BLaER1 treated with 17β-estradiol and CSF1 and Interleukin-3, amounts not matched to agents 10 nM and 100 nM (cell line): ENCODE measurements around the gene GALNT2.

ENCODE experiments used
- H3K27ac ChIP-seq, 11 experiments: shearing (Covaris generic); formaldehyde crosslinking; 2 replicates each; pipeline ENCODE4 v1.8.1; 2022
- H3K27me3 ChIP-seq, 11 experiments: shearing (Covaris generic); formaldehyde crosslinking; 2 replicates each; pipeline ENCODE4 v1.8.1; 2022
- H3K36me3 ChIP-seq, 11 experiments: shearing (Covaris generic); formaldehyde crosslinking; 2 replicates each; pipeline ENCODE4 v1.8.1; 2022
- H3K4me1 ChIP-seq, 10 experiments: shearing (Covaris generic); formaldehyde crosslinking; 2 replicates each; pipeline ENCODE4 v1.8.1; 2022
- H3K4me2 ChIP-seq, 11 experiments: shearing (Covaris generic); formaldehyde crosslinking; 2 replicates each; pipeline ENCODE4 v1.8.1; 2022
- H3K4me3 ChIP-seq, 10 experiments: shearing (Covaris generic); formaldehyde crosslinking; 2 replicates each; pipeline ENCODE4 v1.8.1; 2022
- H3K9ac ChIP-seq, 11 experiments: shearing (Covaris generic); formaldehyde crosslinking; 2 replicates each; pipeline ENCODE4 v1.8.1; 2022
- H3K9me3 ChIP-seq, 11 experiments: shearing (Covaris generic); formaldehyde crosslinking; replicated peaks in 1 of 11; 2 replicates each; pipeline ENCODE4 v1.8.1; 2022
- H4K20me1 ChIP-seq, 11 experiments: shearing (Covaris generic); formaldehyde crosslinking; 2 replicates each; pipeline ENCODE4 v1.8.1; 2022
- Cebpa-rat ChIP-seq, 11 experiments: shearing (Covaris generic); IDR thresholded peaks; 2 replicates each; pipeline ENCODE4 v1.8.1; 2022

The GALNT2 gene

GRCh38 chr1:230148768-230149469, 81.9 kb downstream of the GALNT2 start:
- Histone ChIP-seq H3K9ac (peak overlapping the region in 6 of 11 experiments; percentile 62 to 74 (median 69); a peak in 11 of 22 replicates), H3K27ac (peak overlapping the region in 8 of 11 experiments; percentile 15 to 81 (median 68); a peak in 11 of 22 replicates), H3K36me3 (peaks cover 0 to 36% (median 6%) of the 10 kb centered on the region in 11 experiments; a peak in 11 of 22 replicates), H3K4me3 (peak overlapping the region in 2 of 10 experiments; percentile 34 to 48; a peak in 3 of 20 replicates), H3K4me1 (peaks cover 73 to 98% (median 90%) of the 10 kb centered on the region in 10 experiments), H3K27me3 (no peaks in the 10 kb centered on the region), H3K9me3 (no peaks in the 10 kb centered on the region), H3K4me2 (peak overlapping the region; percentile 87 to 95 (median 91)), H4K20me1 (peaks cover 12 to 97% (median 66%) of the 10 kb centered on the region in 11 experiments; a peak in 19 of 22 replicates)
- no peak for TF ChIP-seq Cebpa-rat (IDR thresholded peaks at IDR 0.05)

- H4K20me1 ChIP-seq, result peaks cover 12 to 97% (median 55%) of the 10 kb centered on the region in 11 experiments; a peak in 19 of 22 replicates
- H3K36me3 ChIP-seq, result peaks cover 0 to 43% (median 6%) of the 10 kb centered on the region in 11 experiments; a peak in 11 of 22 replicates
- peak overlapping the region in 10 of 11 experiments; percentile 7 to 81 (median 67); a peak in 18 of 22 replicates for H3K27ac ChIP-seq
- peak overlapping the region; percentile 30 to 60 (median 42); a peak in 18 of 20 replicates for H3K4me3 ChIP-seq
- H3K4me2 ChIP-seq, result peak overlapping the region; percentile 87 to 95 (median 91)
- H3K4me1 ChIP-seq, result peaks cover 68 to 98% (median 90%) of the 10 kb centered on the region in 10 experiments
- peak overlapping the region; percentile 19 to 74 (median 67); a peak in 21 of 22 replicates for H3K9ac ChIP-seq
- no peaks in the 10 kb centered on the region for H3K27me3 ChIP-seq
- TF ChIP-seq Cebpa-rat (IDR thresholded peaks at IDR 0.05), result no peak
- H3K9me3 ChIP-seq, result no peaks in the 10 kb centered on the region
Observed at GRCh38 chr1:230149751-230150584, 82.9 kb downstream of the GALNT2 start.

DNA sequence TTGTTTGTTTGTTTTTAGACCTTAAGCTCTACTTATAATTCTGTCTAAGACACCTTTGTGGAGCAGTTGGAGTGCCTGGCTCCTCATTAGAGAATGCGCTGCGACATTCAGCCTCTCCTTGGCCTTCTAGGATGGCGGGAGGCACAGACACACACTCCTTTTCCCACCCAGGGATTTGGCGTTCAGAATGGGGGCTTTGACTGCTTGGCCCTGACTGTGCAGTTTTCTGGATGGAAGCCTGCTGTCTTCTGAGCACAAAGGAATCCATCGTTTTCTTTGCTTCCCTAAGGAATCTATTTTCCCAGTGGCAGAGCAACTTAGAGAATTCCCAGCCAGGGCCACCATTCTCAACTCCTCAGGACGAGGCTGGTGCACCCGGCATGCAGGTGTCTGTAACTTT, 83.6 kb downstream of the GALNT2 start:
- no peak for TF ChIP-seq Cebpa-rat (IDR thresholded peaks at IDR 0.05)
- Histone ChIP-seq H3K9ac (peak overlapping the region in 10 of 11 experiments; percentile 49 to 74 (median 67); a peak in 16 of 22 replicates), H3K4me2 (peak overlapping the region; percentile 87 to 95 (median 91)), H3K27ac (peak overlapping the region in 8 of 11 experiments; percentile 57 to 81 (median 68); a peak in 16 of 22 replicates), H3K36me3 (peaks cover 0 to 50% (median 6%) of the 10 kb centered on the region in 11 experiments; a peak in 11 of 22 replicates), H3K4me1 (peaks cover 61 to 98% (median 89%) of the 10 kb centered on the region in 10 experiments), H3K4me3 (peak overlapping the region in 4 of 10 experiments; percentile 36 to 60 (median 45); a peak in 6 of 20 replicates), H3K27me3 (no peaks in the 10 kb centered on the region), H3K9me3 (no peaks in the 10 kb centered on the region), H4K20me1 (peaks cover 12 to 97% (median 58%) of the 10 kb centered on the region in 11 experiments; a peak in 19 of 22 replicates)

GRCh38 chr1:230151924-230152468, 85.0 kb downstream of the GALNT2 start:
- Histone ChIP-seq H3K9me3 (no peaks in the 10 kb centered on the region), H3K9ac (no peak overlapping the region), H3K27ac (no peak overlapping the region), H3K4me3 (no peak overlapping the region), H3K4me1 (peaks cover 49 to 97% (median 87%) of the 10 kb centered on the region in 10 experiments), H4K20me1 (peaks cover 8 to 97% (median 51%) of the 10 kb centered on the region in 11 experiments; a peak in 19 of 22 replicates), H3K27me3 (no peaks in the 10 kb centered on the region), H3K36me3 (peaks cover 0 to 62% (median 6%) of the 10 kb centered on the region in 11 experiments; a peak in 11 of 22 replicates), H3K4me2 (peak overlapping the region in 2 of 11 experiments; percentile 90 to 95; a peak in 3 of 22 replicates)
- TF ChIP-seq Cebpa-rat (IDR thresholded peaks at IDR 0.05), result no peak

DNA sequence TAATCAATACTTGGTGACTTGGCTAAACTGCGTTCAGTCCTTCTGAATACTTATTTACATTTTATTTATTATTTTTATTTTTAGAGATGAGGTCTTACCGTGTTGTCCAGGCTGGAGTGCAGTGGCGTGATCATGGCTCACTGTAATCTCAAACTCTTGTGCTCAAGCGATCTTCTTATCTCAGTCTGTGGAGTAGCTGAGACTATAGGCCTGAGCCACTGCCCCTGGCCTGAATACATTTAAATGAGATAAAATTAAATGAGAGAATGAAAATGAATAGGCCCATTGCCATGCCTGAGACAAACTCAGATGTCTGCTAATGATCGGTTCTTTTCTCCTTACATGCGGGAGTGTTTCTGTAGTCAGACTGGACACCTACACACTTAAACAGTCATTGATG, 86.0 kb downstream of the GALNT2 start:
- H3K9me3 ChIP-seq, result no peaks in the 10 kb centered on the region; a peak in 1 of 22 replicates
- no peaks in the 10 kb centered on the region for H3K27me3 ChIP-seq
- H3K27ac ChIP-seq, result peak overlapping the region in 8 of 11 experiments; percentile 33 to 69 (median 63); a peak in 15 of 22 replicates
- H4K20me1 ChIP-seq, result peaks cover 8 to 97% (median 47%) of the 10 kb centered on the region in 11 experiments; a peak in 18 of 22 replicates
- peak overlapping the region in 4 of 11 experiments; percentile 21 to 41 (median 32); a peak in 2 of 22 replicates for H3K9ac ChIP-seq
- no peak for TF ChIP-seq Cebpa-rat (IDR thresholded peaks at IDR 0.05)
- H3K4me1 ChIP-seq, result peaks cover 41 to 97% (median 86%) of the 10 kb centered on the region in 10 experiments
- H3K36me3 ChIP-seq, result peaks cover 0 to 67% (median 6%) of the 10 kb centered on the region in 11 experiments; a peak in 11 of 22 replicates
- H3K4me2 ChIP-seq, result peak overlapping the region in 8 of 11 experiments; percentile 18 to 76 (median 54); a peak in 10 of 22 replicates
- H3K4me3 ChIP-seq, result no peak overlapping the region

DNA sequence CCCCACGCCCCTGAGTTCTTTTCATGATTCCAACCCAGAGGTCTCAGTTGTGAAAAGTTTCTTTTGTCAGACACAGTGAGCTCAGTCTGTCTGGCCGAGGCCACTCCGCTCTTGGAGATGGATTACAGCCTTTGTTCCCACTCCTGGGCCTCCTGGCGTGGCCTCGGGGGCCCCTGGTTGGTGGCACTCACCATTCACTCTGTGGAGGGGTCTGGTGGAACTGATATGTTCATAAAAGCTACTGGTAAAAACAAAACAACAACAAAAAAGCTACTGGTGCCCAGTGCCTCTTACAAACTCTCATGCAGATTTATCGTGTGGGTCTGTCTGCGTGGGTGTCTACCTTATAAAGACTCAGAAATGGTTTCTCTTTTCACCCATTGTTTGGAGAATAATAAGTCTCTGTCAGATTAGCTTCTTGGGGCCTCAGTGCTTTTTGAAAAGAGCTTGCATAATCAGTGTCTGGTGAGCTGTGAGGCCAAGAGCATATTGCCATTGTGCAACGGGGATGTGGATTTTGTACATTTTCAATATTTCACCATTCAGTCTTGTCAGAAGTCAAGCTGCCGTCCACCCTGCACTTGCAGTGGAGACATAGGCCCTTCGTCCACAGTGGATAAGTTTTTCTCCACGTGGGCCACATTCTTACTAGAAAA, 86.7 kb downstream of the GALNT2 start:
- peak overlapping the region in 8 of 11 experiments; percentile 10 to 57 (median 42); a peak in 10 of 22 replicates for H3K9ac ChIP-seq

DNA sequence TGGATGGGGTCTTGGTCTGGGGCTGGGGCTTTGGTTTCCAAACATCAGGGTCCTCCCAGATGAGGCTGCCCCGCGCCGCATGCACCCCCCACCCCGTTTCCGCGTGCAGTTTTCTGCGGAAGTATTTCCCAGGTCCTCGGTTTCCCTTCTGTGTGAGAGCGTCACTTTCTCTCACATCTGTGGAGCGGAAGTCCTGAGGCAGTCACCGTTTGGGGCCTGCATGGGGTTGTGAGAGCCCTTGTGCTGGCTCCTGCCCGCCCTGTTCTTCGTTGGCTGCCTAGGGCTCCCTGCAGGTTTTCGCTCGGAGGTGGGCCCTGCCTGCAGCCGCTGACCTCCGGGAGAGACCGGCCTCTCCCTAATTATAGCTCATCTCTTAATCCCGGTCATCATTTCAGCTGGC, 88.0 kb downstream of the GALNT2 start:
- Histone ChIP-seq H3K4me1 (peaks cover 32 to 97% (median 86%) of the 10 kb centered on the region in 10 experiments), H3K27me3 (no peaks in the 10 kb centered on the region), H3K4me3 (no peak overlapping the region), H3K27ac (peak overlapping the region in 8 of 11 experiments; percentile 14 to 69 (median 51); a peak in 10 of 22 replicates), H3K9me3 (no peaks in the 10 kb centered on the region; a peak in 1 of 22 replicates), H3K36me3 (peaks cover 0 to 86% (median 7%) of the 10 kb centered on the region in 11 experiments; a peak in 12 of 22 replicates), H3K9ac (no peak overlapping the region; a peak in 1 of 22 replicates), H3K4me2 (peak overlapping the region in 8 of 11 experiments; percentile 11 to 76 (median 46); a peak in 10 of 22 replicates), H4K20me1 (peaks cover 8 to 97% (median 38%) of the 10 kb centered on the region in 11 experiments; a peak in 19 of 22 replicates)
- TF ChIP-seq Cebpa-rat (IDR thresholded peaks at IDR 0.05), result no peak

More for the DNA sequence above, 86.7 kb downstream of the GALNT2 start:
- Histone ChIP-seq H3K27me3 (no peaks in the 10 kb centered on the region), H3K9me3 (no peaks in the 10 kb centered on the region; a peak in 1 of 22 replicates), H3K36me3 (peaks cover 0 to 73% (median 6%) of the 10 kb centered on the region in 11 experiments; a peak in 12 of 22 replicates), H3K4me1 (peaks cover 43 to 97% (median 86%) of the 10 kb centered on the region in 10 experiments), H3K27ac (peak overlapping the region in 9 of 11 experiments; percentile 33 to 69 (median 61); a peak in 18 of 22 replicates), H3K4me3 (no peak overlapping the region), H3K4me2 (peak overlapping the region; percentile 22 to 76 (median 51); a peak in 21 of 22 replicates), H4K20me1 (peaks cover 8 to 97% (median 49%) of the 10 kb centered on the region in 11 experiments; a peak in 20 of 22 replicates)
- TF ChIP-seq Cebpa-rat (IDR thresholded peaks at IDR 0.05), result peak in 2 of 11 experiments; percentile 28 to 52; a peak in 1 of 22 replicates
